ENCODE measurements around the gene GLTP. TPM values are rescaled to one million over a fixed set of nuclear protein-coding genes. Genes with fewer than 3 reads are reported as not detected.

The GLTP gene
- total RNA-seq, 1 experiment from 2014 or later: 25.8 TPM

DNA sequence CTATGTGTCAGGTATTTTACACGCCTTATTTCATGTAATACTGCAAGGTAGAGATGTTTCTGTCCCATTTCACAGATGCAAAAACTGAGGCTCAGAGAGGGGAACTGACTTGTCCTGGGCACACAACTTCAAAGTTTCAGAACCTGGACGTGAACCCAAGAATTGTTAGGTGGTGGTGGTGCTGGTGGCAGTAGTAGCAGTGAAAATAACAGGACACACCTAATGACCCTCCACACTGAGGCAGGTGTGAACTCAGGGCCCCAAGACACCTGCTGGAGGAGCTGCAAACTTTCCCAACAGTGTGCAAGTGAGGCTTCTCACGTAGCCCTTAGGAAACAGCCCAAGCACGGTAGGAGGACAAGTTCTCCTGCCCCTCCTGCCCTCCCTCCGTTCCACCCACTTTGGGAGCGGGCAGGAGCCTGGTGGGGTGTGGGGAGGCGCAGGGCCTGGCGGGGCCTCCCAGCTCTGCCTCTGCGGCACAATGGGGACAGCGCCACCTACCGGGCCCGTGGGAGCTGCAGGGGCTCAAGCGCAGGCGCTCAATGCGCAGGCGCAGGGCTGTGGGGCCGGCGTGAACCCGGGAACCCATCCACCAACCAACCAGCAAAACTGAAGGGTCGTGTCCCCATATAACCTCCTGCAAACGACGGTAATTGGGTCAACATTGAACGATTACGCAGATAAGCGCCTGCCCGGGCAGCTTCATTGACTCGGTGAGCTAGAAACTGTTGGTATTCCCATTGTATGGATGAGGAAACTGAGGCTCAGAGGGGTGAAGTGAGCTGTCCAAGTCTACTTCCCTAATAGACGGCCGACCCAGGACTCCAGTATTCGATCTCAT lies 35.1 kb downstream of the GLTP start (continued):
- TF ChIP-seq, protein P1, sequence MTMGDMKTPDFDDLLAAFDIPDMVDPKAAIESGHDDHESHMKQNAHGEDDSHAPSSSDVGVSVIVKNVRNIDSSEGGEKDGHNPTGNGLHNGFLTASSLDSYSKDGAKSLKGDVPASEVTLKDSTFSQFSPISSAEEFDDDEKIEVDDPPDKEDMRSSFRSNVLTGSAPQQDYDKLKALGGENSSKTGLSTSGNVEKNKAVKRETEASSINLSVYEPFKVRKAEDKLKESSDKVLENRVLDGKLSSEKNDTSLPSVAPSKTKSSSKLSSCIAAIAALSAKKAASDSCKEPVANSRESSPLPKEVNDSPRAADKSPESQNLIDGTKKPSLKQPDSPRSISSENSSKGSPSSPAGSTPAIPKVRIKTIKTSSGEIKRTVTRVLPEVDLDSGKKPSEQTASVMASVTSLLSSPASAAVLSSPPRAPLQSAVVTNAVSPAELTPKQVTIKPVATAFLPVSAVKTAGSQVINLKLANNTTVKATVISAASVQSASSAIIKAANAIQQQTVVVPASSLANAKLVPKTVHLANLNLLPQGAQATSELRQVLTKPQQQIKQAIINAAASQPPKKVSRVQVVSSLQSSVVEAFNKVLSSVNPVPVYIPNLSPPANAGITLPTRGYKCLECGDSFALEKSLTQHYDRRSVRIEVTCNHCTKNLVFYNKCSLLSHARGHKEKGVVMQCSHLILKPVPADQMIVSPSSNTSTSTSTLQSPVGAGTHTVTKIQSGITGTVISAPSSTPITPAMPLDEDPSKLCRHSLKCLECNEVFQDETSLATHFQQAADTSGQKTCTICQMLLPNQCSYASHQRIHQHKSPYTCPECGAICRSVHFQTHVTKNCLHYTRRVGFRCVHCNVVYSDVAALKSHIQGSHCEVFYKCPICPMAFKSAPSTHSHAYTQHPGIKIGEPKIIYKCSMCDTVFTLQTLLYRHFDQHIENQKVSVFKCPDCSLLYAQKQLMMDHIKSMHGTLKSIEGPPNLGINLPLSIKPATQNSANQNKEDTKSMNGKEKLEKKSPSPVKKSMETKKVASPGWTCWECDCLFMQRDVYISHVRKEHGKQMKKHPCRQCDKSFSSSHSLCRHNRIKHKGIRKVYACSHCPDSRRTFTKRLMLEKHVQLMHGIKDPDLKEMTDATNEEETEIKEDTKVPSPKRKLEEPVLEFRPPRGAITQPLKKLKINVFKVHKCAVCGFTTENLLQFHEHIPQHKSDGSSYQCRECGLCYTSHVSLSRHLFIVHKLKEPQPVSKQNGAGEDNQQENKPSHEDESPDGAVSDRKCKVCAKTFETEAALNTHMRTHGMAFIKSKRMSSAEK (CRISPR knock-in tag; IDR thresholded peaks at IDR 0.05; ENCODE audit: borderline replicate concordance): no peak
- TF ChIP-seq HMGA2 (CRISPR knock-in tag; IDR thresholded peaks at IDR 0.05) (no peak), ZNF416 (CRISPR knock-in tag; IDR thresholded peaks at IDR 0.05) (no peak)

DNA sequence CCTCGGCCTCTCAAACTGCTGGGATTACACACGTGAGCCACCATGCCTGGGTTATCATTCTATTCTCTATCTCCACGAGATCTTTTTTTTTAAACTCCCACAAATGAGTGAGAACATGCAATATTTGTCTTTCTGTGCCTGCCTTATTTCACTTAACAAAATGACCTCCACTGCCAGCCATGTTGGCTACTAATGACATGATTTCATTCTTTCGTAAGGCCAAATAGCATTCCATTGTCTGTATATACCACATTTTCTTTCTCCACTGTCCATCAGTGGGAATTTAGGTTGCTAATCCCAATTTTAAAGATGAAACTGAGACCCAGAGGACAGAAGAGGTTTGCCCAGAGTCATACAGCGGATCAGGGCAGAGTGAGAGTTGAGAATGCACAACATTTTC lies 36.2 kb downstream of the GLTP start:
- Mint-ChIP-seq H3K36me3 (no peaks in the 10 kb centered on the region), H3K27me3 (ENCODE audit: low read depth) (no peaks in the 10 kb centered on the region; the same call in 1 of the 2 replicates), H3K4me1 (peaks cover 17% of the 10 kb centered on the region), H3K27ac (no peak overlapping the region), H3K9me3 (no peaks in the 10 kb centered on the region), H3K4me3 (no peak overlapping the region)
- TF ChIP-seq, protein P2, sequence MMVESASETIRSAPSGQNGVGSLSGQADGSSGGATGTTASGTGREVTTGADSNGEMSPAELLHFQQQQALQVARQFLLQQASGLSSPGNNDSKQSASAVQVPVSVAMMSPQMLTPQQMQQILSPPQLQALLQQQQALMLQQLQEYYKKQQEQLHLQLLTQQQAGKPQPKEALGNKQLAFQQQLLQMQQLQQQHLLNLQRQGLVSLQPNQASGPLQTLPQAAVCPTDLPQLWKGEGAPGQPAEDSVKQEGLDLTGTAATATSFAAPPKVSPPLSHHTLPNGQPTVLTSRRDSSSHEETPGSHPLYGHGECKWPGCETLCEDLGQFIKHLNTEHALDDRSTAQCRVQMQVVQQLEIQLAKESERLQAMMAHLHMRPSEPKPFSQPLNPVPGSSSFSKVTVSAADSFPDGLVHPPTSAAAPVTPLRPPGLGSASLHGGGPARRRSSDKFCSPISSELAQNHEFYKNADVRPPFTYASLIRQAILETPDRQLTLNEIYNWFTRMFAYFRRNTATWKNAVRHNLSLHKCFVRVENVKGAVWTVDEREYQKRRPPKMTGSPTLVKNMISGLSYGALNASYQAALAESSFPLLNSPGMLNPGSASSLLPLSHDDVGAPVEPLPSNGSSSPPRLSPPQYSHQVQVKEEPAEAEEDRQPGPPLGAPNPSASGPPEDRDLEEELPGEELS (CRISPR knock-in tag; IDR thresholded peaks at IDR 0.05): no peak
- TF ChIP-seq, protein P3, sequence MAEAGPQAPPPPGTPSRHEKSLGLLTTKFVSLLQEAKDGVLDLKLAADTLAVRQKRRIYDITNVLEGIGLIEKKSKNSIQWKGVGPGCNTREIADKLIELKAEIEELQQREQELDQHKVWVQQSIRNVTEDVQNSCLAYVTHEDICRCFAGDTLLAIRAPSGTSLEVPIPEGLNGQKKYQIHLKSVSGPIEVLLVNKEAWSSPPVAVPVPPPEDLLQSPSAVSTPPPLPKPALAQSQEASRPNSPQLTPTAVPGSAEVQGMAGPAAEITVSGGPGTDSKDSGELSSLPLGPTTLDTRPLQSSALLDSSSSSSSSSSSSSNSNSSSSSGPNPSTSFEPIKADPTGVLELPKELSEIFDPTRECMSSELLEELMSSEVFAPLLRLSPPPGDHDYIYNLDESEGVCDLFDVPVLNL (CRISPR knock-in tag; IDR thresholded peaks at IDR 0.05; ENCODE audit: borderline replicate concordance, low read depth): no peak
- TF ChIP-seq, protein P4, sequence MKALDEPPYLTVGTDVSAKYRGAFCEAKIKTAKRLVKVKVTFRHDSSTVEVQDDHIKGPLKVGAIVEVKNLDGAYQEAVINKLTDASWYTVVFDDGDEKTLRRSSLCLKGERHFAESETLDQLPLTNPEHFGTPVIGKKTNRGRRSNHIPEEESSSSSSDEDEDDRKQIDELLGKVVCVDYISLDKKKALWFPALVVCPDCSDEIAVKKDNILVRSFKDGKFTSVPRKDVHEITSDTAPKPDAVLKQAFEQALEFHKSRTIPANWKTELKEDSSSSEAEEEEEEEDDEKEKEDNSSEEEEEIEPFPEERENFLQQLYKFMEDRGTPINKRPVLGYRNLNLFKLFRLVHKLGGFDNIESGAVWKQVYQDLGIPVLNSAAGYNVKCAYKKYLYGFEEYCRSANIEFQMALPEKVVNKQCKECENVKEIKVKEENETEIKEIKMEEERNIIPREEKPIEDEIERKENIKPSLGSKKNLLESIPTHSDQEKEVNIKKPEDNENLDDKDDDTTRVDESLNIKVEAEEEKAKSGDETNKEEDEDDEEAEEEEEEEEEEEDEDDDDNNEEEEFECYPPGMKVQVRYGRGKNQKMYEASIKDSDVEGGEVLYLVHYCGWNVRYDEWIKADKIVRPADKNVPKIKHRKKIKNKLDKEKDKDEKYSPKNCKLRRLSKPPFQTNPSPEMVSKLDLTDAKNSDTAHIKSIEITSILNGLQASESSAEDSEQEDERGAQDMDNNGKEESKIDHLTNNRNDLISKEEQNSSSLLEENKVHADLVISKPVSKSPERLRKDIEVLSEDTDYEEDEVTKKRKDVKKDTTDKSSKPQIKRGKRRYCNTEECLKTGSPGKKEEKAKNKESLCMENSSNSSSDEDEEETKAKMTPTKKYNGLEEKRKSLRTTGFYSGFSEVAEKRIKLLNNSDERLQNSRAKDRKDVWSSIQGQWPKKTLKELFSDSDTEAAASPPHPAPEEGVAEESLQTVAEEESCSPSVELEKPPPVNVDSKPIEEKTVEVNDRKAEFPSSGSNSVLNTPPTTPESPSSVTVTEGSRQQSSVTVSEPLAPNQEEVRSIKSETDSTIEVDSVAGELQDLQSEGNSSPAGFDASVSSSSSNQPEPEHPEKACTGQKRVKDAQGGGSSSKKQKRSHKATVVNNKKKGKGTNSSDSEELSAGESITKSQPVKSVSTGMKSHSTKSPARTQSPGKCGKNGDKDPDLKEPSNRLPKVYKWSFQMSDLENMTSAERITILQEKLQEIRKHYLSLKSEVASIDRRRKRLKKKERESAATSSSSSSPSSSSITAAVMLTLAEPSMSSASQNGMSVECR (CRISPR knock-in tag; IDR thresholded peaks at IDR 0.05; ENCODE audit: borderline replicate concordance): no peak
- TF ChIP-seq, protein P5, sequence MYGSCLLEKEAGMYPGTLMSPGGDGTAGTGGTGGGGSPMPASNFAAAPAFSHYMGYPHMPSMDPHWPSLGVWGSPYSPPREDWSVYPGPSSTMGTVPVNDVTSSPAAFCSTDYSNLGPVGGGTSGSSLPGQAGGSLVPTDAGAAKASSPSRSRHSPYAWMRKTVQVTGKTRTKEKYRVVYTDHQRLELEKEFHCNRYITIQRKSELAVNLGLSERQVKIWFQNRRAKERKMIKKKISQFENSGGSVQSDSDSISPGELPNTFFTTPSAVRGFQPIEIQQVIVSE (CRISPR knock-in tag; IDR thresholded peaks at IDR 0.05; ENCODE audit: borderline replicate concordance): no peak
- TF ChIP-seq, protein P6, sequence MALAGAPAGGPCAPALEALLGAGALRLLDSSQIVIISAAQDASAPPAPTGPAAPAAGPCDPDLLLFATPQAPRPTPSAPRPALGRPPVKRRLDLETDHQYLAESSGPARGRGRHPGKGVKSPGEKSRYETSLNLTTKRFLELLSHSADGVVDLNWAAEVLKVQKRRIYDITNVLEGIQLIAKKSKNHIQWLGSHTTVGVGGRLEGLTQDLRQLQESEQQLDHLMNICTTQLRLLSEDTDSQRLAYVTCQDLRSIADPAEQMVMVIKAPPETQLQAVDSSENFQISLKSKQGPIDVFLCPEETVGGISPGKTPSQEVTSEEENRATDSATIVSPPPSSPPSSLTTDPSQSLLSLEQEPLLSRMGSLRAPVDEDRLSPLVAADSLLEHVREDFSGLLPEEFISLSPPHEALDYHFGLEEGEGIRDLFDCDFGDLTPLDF (CRISPR knock-in tag; IDR thresholded peaks at IDR 0.05): no peak
- TF ChIP-seq SMAD3 (CRISPR knock-in tag; IDR thresholded peaks at IDR 0.05; ENCODE audit: borderline replicate concordance): no peak
- TF ChIP-seq, protein P7, sequence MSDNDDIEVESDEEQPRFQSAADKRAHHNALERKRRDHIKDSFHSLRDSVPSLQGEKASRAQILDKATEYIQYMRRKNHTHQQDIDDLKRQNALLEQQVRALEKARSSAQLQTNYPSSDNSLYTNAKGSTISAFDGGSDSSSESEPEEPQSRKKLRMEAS (CRISPR knock-in tag; IDR thresholded peaks at IDR 0.05): no peak
- no peak for TF ChIP-seq NFE2L1 (CRISPR knock-in tag; IDR thresholded peaks at IDR 0.05)
- TF ChIP-seq, protein P8, sequence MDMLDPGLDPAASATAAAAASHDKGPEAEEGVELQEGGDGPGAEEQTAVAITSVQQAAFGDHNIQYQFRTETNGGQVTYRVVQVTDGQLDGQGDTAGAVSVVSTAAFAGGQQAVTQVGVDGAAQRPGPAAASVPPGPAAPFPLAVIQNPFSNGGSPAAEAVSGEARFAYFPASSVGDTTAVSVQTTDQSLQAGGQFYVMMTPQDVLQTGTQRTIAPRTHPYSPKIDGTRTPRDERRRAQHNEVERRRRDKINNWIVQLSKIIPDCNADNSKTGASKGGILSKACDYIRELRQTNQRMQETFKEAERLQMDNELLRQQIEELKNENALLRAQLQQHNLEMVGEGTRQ (CRISPR knock-in tag; IDR thresholded peaks at IDR 0.05): no peak
- no peak for TF ChIP-seq NFATC4 (CRISPR knock-in tag; IDR thresholded peaks at IDR 0.05)
- no peak for TF ChIP-seq FOXK1 (CRISPR knock-in tag; IDR thresholded peaks at IDR 0.05)
- TF ChIP-seq NR3C1 (CRISPR knock-in tag; conservative IDR thresholded peaks at IDR 0.05; ENCODE audit: low read depth): no peak
- TF ChIP-seq OVOL2 (CRISPR knock-in tag; IDR thresholded peaks at IDR 0.05; ENCODE audit: borderline replicate concordance): no peak
- TF ChIP-seq, protein P9, sequence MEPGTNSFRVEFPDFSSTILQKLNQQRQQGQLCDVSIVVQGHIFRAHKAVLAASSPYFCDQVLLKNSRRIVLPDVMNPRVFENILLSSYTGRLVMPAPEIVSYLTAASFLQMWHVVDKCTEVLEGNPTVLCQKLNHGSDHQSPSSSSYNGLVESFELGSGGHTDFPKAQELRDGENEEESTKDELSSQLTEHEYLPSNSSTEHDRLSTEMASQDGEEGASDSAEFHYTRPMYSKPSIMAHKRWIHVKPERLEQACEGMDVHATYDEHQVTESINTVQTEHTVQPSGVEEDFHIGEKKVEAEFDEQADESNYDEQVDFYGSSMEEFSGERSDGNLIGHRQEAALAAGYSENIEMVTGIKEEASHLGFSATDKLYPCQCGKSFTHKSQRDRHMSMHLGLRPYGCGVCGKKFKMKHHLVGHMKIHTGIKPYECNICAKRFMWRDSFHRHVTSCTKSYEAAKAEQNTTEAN (CRISPR knock-in tag; IDR thresholded peaks at IDR 0.05): no peak
- DNase-seq (ENCODE audit: low spot score) (no peak), ATAC-seq (no peak)
- CTCF ChIA-PET: interaction anchor here (0.9 to 2.6 kb wide), 6 partner anchors 9 to 164 kb away, joined by 3 to 11 read pairs (median 4); partner anchors contain the start of gene TRPV4
- POLR2A ChIA-PET: no interaction called here

Data from WTC11 (cell line).